ENCODE results near the gene MREG. TPM values are rescaled to one million over a fixed set of nuclear protein-coding genes. Genes with fewer than 3 reads are reported as not detected.

MREG gene
- polyA plus RNA-seq, 3 donors = 0.14 to 0.47 TPM; not detected in 1

DNA sequence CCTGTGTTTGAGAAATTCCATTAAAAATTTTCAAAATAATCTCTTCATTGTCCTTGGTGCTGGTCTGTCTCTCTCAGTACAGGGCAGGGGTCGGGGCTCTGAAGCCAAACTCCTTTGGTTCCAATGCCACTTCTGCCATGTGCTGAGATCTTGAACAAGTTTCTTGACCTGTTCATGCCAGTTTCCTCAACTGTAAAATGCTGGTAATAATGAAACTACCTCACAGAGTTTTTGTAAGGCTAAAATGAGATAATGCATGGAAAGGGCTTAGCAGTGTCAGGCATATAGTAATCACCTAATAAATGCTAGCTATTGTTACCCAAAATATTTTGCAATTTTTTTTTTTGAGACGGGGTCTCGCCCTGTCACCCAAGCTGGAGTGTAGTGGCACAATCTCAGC lies 16.9 kb upstream of the MREG start:
- Histone ChIP-seq H3K27me3 (ENCODE audit: control insufficient read depth in 2 of 2, insufficient read depth in 2 of 2, low read length in 2 of 2) (no peaks in the 10 kb centered on the region), H3K4me3 (replicated peaks in 1 of 3; ENCODE audit: low read depth in 2 of 3, low read length in 3 of 3) (no peak overlapping the region), H2AFZ (ENCODE audit: insufficient read depth, low read depth, low read length, poor library complexity, severe bottlenecking) (no peak overlapping the region), H3K4me1 (ENCODE audit: control insufficient read depth in 1 of 2, insufficient read depth in 2 of 2, low read length in 2 of 2) (no peaks in the 10 kb centered on the region), H3K79me2 (ENCODE audit: insufficient read depth, low read length) (no peaks in the 10 kb centered on the region), H3K9me3 (replicated peaks in 1 of 2; ENCODE audit: control insufficient read depth in 1 of 2, insufficient read depth in 1 of 2, low read length in 2 of 2) (no peaks in the 10 kb centered on the region), H3K4me2 (replicated peaks; ENCODE audit: extremely low read depth, low read length, poor library complexity, severe bottlenecking) (no peak overlapping the region), H4K20me1 (ENCODE audit: insufficient read depth, low read length) (no peaks in the 10 kb centered on the region), H3K27ac (ENCODE audit: low read depth in 1 of 2, low read length in 2 of 2) (no peak overlapping the region), H3K36me3 (replicated peaks in 1 of 2; ENCODE audit: control insufficient read depth in 1 of 2, insufficient read depth in 2 of 2, low read length in 2 of 2) (peaks cover 0 to 27% of the 10 kb centered on the region in 2 donors), H3K9ac (ENCODE audit: insufficient read depth, low read length, poor library complexity, severe bottlenecking) (no peak overlapping the region)
- WGBS (ENCODE audit: insufficient coverage) = no CpG with 5 or more reads among the region's 3 CpGs
- Mint-ChIP-seq H3K36me3 (peaks cover 30 to 32% of the 10 kb centered on the region in 2 donors), H3K27ac (no peak overlapping the region), H3K4me1 (no peaks in the 10 kb centered on the region), H3K9me3 (no peaks in the 10 kb centered on the region), H3K27me3 (ENCODE audit: low read depth in 3 of 3) (peaks cover 0 to 3% (median 0%) of the 10 kb centered on the region in 3 donors), H3K4me3 (no peak overlapping the region)
- TF ChIP-seq, protein P1, sequence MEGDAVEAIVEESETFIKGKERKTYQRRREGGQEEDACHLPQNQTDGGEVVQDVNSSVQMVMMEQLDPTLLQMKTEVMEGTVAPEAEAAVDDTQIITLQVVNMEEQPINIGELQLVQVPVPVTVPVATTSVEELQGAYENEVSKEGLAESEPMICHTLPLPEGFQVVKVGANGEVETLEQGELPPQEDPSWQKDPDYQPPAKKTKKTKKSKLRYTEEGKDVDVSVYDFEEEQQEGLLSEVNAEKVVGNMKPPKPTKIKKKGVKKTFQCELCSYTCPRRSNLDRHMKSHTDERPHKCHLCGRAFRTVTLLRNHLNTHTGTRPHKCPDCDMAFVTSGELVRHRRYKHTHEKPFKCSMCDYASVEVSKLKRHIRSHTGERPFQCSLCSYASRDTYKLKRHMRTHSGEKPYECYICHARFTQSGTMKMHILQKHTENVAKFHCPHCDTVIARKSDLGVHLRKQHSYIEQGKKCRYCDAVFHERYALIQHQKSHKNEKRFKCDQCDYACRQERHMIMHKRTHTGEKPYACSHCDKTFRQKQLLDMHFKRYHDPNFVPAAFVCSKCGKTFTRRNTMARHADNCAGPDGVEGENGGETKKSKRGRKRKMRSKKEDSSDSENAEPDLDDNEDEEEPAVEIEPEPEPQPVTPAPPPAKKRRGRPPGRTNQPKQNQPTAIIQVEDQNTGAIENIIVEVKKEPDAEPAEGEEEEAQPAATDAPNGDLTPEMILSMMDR (IDR thresholded peaks at IDR 0.05) = no peak
- intact Hi-C loops (cut with micrococcal nuclease) = loop anchor here (5.0 to 10.0 kb wide), 2 partner anchors 635 to 637 kb away; no protein-coding TSS in a partner anchor
- no peak for DNase-seq

DNA sequence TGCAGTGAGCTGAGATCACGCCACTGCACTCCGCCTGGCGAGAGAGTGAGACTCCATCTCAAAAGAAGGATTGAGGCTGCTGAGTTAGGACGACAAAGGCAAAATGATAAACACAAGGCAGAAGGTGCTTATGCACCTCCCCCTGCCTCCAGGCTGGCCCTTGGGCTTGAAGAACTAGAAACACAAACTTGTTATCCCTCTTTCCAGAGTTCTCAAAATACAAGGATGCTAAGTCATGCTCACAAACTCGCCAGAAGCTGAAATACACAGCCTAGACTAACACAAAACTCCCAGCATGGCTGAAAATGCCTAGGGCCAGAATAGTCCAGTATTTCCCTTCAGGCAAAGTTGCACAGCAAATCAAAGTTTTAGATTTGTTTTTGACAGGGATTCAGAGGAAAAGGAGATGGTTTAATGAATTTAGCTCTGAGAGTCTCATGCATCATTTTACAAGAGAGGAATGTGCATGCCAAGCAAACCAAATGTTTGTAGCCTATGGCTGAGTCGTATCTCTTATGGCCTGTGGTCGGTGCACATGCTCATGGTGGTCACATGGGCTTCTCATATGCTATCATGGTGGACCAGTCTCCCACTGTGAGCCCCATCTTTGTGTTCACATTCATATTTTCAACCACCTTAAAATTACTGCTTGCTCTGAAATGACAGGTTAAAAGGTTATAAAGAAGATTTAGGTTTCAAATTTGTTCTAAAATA lies 16.2 kb upstream of the MREG start:
- H2AFZ ChIP-seq (ENCODE audit: insufficient read depth, low read depth, low read length, poor library complexity, severe bottlenecking) = no peak overlapping the region
- no peak overlapping the region for H3K4me3 ChIP-seq (replicated peaks in 1 of 3; ENCODE audit: low read depth in 2 of 3, low read length in 3 of 3)
- Mint-ChIP-seq H3K27ac (peak overlapping the region in 1 of 7 donors; percentile 40), H3K4me1 (no peaks in the 10 kb centered on the region), H3K9me3 (peaks cover 0 to 1% (median 0%) of the 10 kb centered on the region in 7 donors), H3K27me3 (ENCODE audit: low read depth in 3 of 3) (peaks cover 0 to 4% (median 0%) of the 10 kb centered on the region in 3 donors), H3K4me3 (no peak overlapping the region), H3K36me3 (peaks cover 28 to 34% of the 10 kb centered on the region in 2 donors)
- intact Hi-C loops (cut with micrococcal nuclease) = loop anchor here (5.0 to 10.0 kb wide), 2 partner anchors 635 to 638 kb away; no protein-coding TSS in a partner anchor
- H3K79me2 ChIP-seq (ENCODE audit: insufficient read depth, low read length) = no peaks in the 10 kb centered on the region
- H3K36me3 ChIP-seq (replicated peaks in 1 of 2; ENCODE audit: control insufficient read depth in 1 of 2, insufficient read depth in 2 of 2, low read length in 2 of 2) = peaks cover 0 to 27% of the 10 kb centered on the region in 2 donors
- no peak overlapping the region for H3K27ac ChIP-seq (ENCODE audit: low read depth in 1 of 2, low read length in 2 of 2)
- DNase-seq = no peak
- no peaks in the 10 kb centered on the region for H3K27me3 ChIP-seq (ENCODE audit: control insufficient read depth in 2 of 2, insufficient read depth in 2 of 2, low read length in 2 of 2)
- no peaks in the 10 kb centered on the region for H4K20me1 ChIP-seq (ENCODE audit: insufficient read depth, low read length)
- no peak overlapping the region for H3K9ac ChIP-seq (ENCODE audit: insufficient read depth, low read length, poor library complexity, severe bottlenecking)
- TF ChIP-seq, protein P1 (IDR thresholded peaks at IDR 0.05) = no peak
- no peaks in the 10 kb centered on the region for H3K9me3 ChIP-seq (replicated peaks in 1 of 2; ENCODE audit: control insufficient read depth in 1 of 2, insufficient read depth in 1 of 2, low read length in 2 of 2)
- no peak overlapping the region for H3K4me2 ChIP-seq (replicated peaks; ENCODE audit: extremely low read depth, low read length, poor library complexity, severe bottlenecking)
- 96% methylated on average over 7 of the region's 7 CpGs for WGBS (ENCODE audit: insufficient coverage)
- no peaks in the 10 kb centered on the region for H3K4me1 ChIP-seq (ENCODE audit: control insufficient read depth in 1 of 2, insufficient read depth in 2 of 2, low read length in 2 of 2)
